Activated CD4-positive, alpha-beta T cell treated with anti-CD3 and anti-CD28 coated beads, Interleukin-2, amount 50 U/mL, for 48 hours (primary cell): ENCODE results near the gene ADD1.
A peak's percentile ranks its signal among the peaks of the same experiment; 100 is the strongest.

ENCODE experiments used
- DNase-seq, 2 experiments: peaks; one replicate each; pipeline ENCODE4 v3.0.0-alpha.2; 2020

Gene ADD1

DNA sequence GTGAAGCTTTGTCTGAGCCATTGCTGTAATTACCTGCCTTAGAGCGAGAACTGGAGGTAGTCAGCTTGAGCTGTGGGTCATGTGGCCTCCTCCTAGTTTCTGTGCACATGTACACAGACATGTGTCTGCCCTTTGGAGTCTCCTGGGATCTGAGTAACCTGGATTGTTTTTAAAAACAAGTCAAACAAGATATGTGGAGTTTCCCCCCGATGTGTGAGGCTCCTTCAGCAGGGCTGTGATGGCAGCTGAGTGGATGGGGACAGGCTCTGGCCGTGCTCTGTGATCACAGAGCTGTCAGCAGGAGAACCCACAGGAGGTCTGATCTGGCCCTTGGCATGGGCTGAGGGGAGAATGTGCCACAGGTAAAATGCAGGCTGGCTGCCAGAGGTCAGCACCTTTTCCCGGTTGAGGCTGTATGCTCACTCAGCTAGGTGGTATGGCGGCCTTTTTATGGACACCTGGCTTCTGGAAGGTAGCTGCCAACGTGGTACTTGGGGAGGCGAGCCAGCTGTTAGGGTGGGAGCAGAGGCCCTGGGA, 81.2 kb downstream of the ADD1 start:
- no peak for DNase-seq

DNA sequence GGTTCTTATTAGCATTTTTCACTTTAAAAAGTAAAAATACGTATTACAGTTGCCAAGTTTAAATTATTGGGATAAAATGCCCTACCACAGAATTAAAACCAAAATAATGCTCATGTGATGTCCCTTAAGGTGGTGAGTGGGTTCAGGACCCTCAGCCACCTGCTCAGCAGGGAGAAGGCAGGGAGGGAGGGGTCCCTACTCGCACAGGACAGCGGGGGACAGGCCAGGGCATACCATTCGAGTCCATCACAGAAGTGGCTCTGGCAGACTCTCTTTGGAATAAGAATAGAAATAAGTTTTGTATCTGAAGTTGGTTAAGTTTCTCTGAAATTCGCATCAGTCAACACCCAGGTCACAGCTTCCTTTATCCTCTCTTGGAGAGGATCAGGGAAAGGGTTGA, 81.9 kb downstream of the ADD1 start:
- DNase-seq = no peak

GRCh38 chr4:2925931-2926860, 82.6 kb downstream of the ADD1 start:
- no peak for DNase-seq

GRCh38 chr4:2927016-2927695, 83.5 kb downstream of the ADD1 start:
- DNase-seq = no peak

GRCh38 chr4:2927696-2928075, 84.0 kb downstream of the ADD1 start:
- DNase-seq = no peak

GRCh38 chr4:2928242-2929176, 84.9 kb downstream of the ADD1 start:
- no peak for DNase-seq

- no peak for DNase-seq
Measured at GRCh38 chr4:2929469-2929868, 85.8 kb downstream of the ADD1 start.

DNA sequence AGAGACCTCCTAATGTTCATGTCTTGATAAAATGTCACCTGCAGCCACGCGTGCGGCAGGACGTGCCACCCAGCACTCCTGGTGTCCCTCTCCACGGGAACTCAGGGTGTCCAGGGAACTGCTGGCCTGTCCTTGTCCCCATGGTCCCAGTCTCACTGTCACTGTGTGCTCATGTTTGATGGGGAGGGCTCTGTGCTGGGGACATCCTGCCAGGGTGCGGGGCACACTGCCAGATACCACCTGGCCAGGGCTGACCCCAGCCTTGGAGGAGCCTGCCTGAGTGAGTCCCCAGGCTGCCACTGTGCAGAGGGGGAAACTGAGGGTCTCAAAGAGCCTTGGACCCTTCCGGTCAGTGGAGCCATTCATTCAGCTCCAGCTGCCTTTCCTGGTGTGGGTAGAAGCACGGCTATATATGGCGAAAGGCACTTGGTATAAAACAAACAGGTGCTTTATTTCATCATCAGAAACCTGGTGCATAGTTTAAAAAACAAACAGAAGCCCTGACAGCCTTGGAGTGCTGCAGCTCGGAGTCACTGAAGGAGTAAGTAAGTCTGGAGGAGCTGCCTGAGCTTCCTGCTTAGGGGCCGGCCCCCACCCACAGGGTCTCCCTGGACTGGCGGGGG, 86.6 kb downstream of the ADD1 start:
- no peak for DNase-seq

GRCh38 chr4:2930758-2931511, 87.3 kb downstream of the ADD1 start:
- DNase-seq = no peak

DNA sequence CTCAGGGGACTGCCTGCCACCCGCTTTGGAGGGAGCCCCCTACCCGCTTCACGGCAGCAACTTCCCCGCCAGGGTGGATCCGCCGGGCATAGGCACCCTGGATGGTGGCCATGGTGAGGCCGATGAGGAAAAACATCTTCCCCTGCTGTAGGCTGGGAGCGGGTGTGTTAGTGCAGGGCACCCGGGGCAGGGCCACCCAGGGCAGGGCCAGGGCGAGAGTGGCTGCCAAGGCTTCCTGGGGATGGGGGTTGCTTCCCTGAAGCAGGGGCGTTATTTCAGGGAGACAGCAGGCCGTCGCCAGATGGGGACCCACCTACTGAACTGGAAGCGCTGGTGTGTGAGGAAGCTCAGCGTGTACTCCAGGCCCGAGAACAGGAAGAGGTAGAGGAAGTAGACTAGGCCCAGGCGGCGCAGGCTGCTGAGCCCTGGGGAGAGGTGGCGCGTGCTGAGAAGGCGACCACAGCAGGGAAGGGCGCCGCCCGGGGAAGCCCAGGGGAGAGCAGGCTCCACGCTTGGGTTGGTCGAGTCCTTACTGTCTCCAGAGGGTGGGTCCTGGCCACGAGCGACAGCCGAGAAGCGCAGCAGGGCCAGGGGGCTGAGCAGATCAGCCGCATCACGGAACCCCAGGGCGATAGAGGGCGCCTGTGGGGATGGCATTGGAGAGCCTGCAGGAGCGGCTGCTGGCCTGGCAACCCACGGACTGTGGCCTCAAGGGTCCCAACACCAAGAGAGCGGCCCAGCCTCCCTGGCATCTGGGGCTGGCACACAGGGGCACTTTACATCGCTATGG, 88.1 kb downstream of the ADD1 start:
- DNase-seq = peak; percentile 59 to 67

GRCh38 chr4:2932321-2932950, 88.8 kb downstream of the ADD1 start:
- DNase-seq = no peak

GRCh38 chr4:2932951-2933565, 89.4 kb downstream of the ADD1 start:
- DNase-seq = peak in 1 of 2 experiments; percentile 48

DNA sequence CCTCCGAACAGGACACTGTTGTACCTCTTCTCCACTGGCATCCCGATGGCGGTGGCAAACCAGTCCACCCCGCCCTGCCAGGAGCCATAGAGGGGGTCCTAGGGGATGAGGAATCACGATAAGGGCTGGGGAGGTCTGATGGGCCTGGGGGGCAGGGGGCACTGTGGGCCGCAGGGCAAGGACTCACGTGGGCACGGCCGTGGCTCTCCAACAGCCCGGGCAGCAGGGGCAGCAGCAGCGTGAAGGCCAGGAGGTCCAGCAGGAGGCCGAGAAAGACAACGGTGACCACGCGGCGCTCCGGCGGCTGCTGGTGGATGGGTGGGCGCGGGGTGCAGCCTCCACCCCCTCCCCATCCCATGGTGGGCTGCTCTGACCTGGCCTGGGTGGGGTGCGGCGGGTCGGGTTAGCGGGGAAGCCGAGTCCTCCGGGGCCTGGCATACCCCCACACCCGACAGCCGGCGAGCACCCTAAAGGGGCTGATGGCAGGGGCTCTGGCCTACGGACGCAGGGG, 90.0 kb downstream of the ADD1 start:
- DNase-seq = no peak

- DNase-seq = peak; percentile 58 to 65
Measured at GRCh38 chr4:2934077-2934812, 90.6 kb downstream of the ADD1 start.

GRCh38 chr4:2934813-2935761, 91.4 kb downstream of the ADD1 start:
- DNase-seq = peak; percentile 98

DNA sequence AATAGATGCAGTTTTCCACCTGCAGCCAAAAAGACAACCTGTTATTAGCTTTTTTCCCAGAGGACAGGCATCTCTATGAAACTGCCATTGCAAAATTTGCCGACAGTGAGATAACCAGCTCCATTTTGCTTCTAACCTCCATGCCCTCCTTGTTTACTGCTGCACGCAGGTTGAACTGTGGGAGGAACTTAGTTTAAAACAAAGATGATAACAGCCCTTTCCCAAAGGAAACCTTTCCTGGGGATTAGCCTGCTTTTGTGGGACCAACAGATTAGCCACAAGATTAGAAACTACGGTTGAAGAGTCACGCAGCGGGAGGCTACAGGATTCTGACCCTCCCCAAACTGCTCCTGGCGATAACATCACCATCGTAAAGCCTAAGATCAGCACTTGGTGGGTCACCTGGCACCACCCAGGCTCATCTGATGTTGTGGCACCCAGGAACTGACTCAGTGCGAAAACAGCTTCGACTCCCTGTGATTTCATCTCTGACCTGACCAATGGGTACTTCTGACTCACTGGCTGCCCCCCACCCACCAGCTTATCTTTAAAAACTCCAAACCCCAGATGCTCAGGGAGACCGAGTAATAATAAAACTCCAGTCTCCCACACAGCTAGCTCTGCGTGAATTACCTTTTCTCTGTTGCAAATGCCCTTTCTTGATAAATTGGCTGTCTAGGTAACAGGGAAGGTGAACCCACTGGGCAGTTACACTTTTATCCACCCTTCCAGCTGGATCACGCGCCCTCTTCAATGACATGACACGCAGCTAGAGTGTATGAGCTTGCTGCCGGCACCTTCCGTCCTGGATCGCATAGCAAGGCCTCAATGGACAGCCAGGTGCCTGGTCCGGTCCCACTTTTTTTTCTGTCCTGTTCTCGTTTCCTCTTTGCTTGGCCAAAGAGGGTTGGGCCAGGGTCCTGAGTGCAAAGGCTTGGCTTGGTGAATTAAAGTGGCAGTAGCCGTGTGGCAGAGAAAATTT, 92.4 kb downstream of the ADD1 start:
- DNase-seq = peak; percentile 82 to 88
